A673 (cell line): ENCODE measurements around the gene ANKRD13B. TPM values are rescaled to one million over a fixed set of nuclear protein-coding genes. Genes with fewer than 3 reads are reported as not detected.

Source experiments
- BruUV-seq: library from RNA; stranded (reverse); fragments of 400-500 nt; replicated peaks from 2 replicates; lab custom pipeline; 2021; lab: Mats Ljungman, UMichigan
- CTCF ChIA-PET: fragments of 300-600 bp; sonication (Branson Sonifier 250); formaldehyde crosslinking; loops from one replicate; lab custom pipeline; 2022; ENCODE audit warnings: antibody characterized with exemption; lab: Charles Lee
- POLR2A ChIA-PET: fragments of 300-600 bp; sonication (Branson Sonifier 250); formaldehyde crosslinking; loops from one replicate; lab custom pipeline; 2022; ENCODE audit warnings: antibody characterized with exemption; ENCODE audit not compliant: low non-redundant PET; lab: Charles Lee
- DNase-seq: peaks from one replicate; pipeline ENCODE4 v3.0.0-alpha.2; 2015; ENCODE audit warnings: low spot score
- H3K27ac ChIP-seq: fragments of 200-600 bp; sonication (generic); 2 replicates; pipeline ENCODE4 v1.5.1; 2016; ENCODE audit warnings: mixed run types, low read depth, mild to moderate bottlenecking, mixed read lengths, antibody characterized with exemption, low read length; ENCODE audit not compliant: poor library complexity, severe bottlenecking
- H3K27me3 ChIP-seq: fragments of 200-600 bp; sonication (generic); replicated peaks from 2 replicates; pipeline ENCODE4 v1.6.1; 2017; ENCODE audit warnings: mixed run types, low read depth, mild to moderate bottlenecking, mixed read lengths, antibody characterized with exemption, low read length; ENCODE audit not compliant: insufficient read depth, poor library complexity
- H3K36me3 ChIP-seq: fragments of 200-600 bp; sonication (generic); 2 replicates; pipeline ENCODE4 v1.6.1; 2016; ENCODE audit warnings: mixed run types, mild to moderate bottlenecking, mixed read lengths, antibody characterized with exemption, low read length; ENCODE audit not compliant: insufficient read depth, poor library complexity, severe bottlenecking
- H3K4me1 ChIP-seq: fragments of 200-600 bp; sonication (generic); 2 replicates; pipeline ENCODE4 v1.6.1; 2017; ENCODE audit warnings: mixed run types, mild to moderate bottlenecking, mixed read lengths, antibody characterized with exemption, low read length; ENCODE audit not compliant: insufficient read depth, poor library complexity, severe bottlenecking
- H3K4me3 ChIP-seq: fragments of 200-600 bp; sonication (generic); 2 replicates; pipeline ENCODE4 v1.5.1; 2016; ENCODE audit warnings: low read depth, mixed run types, mild to moderate bottlenecking, mixed read lengths, low read length; ENCODE audit not compliant: poor library complexity, severe bottlenecking
- H3K9me3 ChIP-seq: fragments of 200-600 bp; sonication (generic); 2 replicates; pipeline ENCODE4 v1.6.1; 2016; ENCODE audit warnings: mixed run types, low read depth, mild to moderate bottlenecking, mixed read lengths, antibody characterized with exemption, low read length; ENCODE audit not compliant: poor library complexity, severe bottlenecking
- EZH2 ChIP-seq: fragments of 200-600 bp; sonication (generic); IDR thresholded peaks from 2 replicates; pipeline ENCODE4 v1.6.1; 2017; ENCODE audit warnings: borderline replicate concordance, low read depth, mild to moderate bottlenecking, mixed read lengths, antibody characterized with exemption, low read length; ENCODE audit not compliant: poor library complexity, severe bottlenecking
- intact Hi-C: fragments of 100-400 bp; cut with micrococcal nuclease; formaldehyde crosslinking; loops from one replicate; pipeline ENCODE4 v1.10.0; 2022; ENCODE audit not compliant: unreplicated experiment
- total RNA-seq: library from RNA; stranded (reverse); gene quantifications from 2 replicates; pipeline ENCODE4 v1.2.3, GENCODE V29; 2021
- TF ChIP-seq, protein P1 (sequence below): fragments of 300-800, 200-600 bp; sonication (generic); conservative IDR thresholded peaks from 2 replicates; pipeline ENCODE4 v1.5.1; 2017; ENCODE audit warnings: low read depth, mild to moderate bottlenecking, antibody characterized with exemption, low read length, moderate library complexity, mixed read lengths

Gene ANKRD13B
- total RNA-seq, 1 experiment from 2014 or later, result 81.5 TPM

DNA sequence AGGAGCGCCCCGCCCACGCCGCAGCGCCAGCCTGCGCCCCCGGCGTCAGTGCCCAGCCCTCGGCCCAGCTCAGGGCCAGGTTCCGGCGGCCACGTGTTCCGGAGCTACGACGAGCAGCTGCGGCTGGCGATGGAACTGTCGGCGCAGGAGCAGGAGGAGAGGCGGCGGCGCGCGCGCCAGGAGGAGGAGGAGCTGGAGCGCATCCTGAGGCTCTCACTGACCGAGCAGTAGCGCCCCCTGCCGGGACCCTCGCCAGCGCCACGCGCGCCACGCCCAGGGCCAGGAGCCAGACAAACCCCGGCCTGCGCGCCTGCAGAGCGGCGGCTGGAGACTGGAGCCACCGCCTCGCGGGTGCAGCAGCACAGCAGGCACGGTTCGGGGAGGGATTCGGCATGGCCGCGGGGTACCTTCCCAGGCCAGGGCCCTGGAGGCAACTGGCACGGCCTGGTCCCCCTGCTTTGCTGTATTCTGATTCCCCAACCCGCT, 20.5 kb downstream of the ANKRD13B start:
- DNase-seq, result no peak
- Histone ChIP-seq H3K27me3 (no peaks in the 10 kb centered on the region), H3K36me3 (peaks cover 27% of the 10 kb centered on the region), H3K27ac (no peak overlapping the region), H3K9me3 (no peaks in the 10 kb centered on the region), H3K4me3 (no peak overlapping the region), H3K4me1 (peaks cover 22% of the 10 kb centered on the region)
- CTCF ChIA-PET, result interaction anchor here (0.6 kb wide), 2 partner anchors 22 to 256 kb away, joined by 3 to 5 read pairs; no protein-coding TSS in a partner anchor
- BruUV-seq, result no TSS peak
- TF ChIP-seq EZH2, result no peak
- TF ChIP-seq, protein P1, sequence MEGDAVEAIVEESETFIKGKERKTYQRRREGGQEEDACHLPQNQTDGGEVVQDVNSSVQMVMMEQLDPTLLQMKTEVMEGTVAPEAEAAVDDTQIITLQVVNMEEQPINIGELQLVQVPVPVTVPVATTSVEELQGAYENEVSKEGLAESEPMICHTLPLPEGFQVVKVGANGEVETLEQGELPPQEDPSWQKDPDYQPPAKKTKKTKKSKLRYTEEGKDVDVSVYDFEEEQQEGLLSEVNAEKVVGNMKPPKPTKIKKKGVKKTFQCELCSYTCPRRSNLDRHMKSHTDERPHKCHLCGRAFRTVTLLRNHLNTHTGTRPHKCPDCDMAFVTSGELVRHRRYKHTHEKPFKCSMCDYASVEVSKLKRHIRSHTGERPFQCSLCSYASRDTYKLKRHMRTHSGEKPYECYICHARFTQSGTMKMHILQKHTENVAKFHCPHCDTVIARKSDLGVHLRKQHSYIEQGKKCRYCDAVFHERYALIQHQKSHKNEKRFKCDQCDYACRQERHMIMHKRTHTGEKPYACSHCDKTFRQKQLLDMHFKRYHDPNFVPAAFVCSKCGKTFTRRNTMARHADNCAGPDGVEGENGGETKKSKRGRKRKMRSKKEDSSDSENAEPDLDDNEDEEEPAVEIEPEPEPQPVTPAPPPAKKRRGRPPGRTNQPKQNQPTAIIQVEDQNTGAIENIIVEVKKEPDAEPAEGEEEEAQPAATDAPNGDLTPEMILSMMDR, result no peak; the same call in 1 of the 2 replicates
- intact Hi-C loops, result no loop called here
- POLR2A ChIA-PET, result interaction anchor here (0.7 kb wide), 1 partner anchor 806 kb away, joined by 3 read pairs; no protein-coding TSS in a partner anchor

DNA sequence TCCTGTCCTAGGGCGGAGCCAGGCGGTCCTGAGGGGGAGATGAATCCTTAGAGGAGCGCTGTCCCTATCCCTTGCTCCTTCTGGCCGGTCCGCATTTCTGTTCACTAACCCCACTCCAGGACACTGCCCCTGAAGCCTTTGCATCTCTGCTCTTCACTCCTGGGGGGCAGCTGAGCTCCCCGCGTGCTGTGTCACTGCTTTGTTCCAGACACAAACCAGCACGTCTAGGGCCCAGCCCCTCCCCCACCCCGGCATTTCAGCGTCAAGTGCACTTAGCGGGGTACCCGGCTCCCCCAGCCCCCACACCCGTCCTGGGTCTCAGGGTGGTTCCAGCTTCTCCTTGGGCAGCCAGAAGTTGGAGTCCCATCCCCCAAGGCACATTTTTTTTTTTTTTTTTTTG, 20.9 kb downstream of the ANKRD13B start:
- DNase-seq, result no peak
- Histone ChIP-seq H3K27me3 (no peaks in the 10 kb centered on the region), H3K36me3 (peaks cover 24% of the 10 kb centered on the region), H3K4me1 (peaks cover 22% of the 10 kb centered on the region), H3K27ac (no peak overlapping the region), H3K9me3 (no peaks in the 10 kb centered on the region), H3K4me3 (no peak overlapping the region)
- no TSS peak for BruUV-seq
- ChIA-PET POLR2A (interaction anchor here (0.7 kb wide), 1 partner anchor 805 kb away, joined by 3 read pairs; no protein-coding TSS in a partner anchor), CTCF (interaction anchor here (0.6 kb wide), 2 partner anchors 22 to 255 kb away, joined by 3 to 5 read pairs; no protein-coding TSS in a partner anchor)
- TF ChIP-seq, protein P1, result no peak
- TF ChIP-seq EZH2, result no peak
- intact Hi-C loops, result no loop called here

DNA sequence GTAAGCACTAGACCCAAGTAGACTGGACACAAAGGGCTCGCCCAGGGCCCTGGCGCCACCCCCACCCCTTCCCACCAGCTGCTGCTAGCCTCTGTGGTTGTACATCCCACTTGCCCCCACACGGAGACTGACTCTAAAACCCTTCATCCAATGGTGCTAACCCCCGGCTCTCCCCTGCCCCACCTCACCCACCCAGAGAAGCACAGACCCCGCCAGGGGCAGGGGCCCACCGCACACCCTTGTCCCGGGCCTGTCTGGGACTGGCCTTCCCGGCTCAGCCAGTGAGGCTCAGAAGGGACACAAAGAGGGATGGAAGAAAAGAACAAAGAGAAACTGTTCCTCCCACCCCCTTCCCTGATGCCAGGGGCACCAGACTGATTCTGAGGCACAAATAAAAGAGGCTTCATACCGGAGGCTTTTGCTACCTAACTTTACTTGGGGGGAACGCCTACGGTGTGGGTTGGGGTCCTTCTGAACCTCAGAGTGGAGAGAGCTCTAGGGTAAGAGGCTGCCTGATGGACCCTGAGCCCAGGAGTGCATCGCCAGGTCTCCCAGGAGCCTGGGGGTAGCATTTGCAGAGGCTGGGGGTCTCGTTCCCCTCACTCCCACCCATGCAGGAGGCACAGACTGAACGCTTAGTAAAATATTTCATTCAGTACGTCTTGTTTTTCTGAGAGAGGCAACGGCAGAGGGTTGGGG, 21.6 kb downstream of the ANKRD13B start:
- TF ChIP-seq, protein P1, result no peak
- no peak for TF ChIP-seq EZH2
- intact Hi-C loops, result loop anchor here (5.0 kb wide), 3 partner anchors 318 to 478 kb away; partner anchors contain the start of gene SSH2
- no peaks in the 10 kb centered on the region for H3K9me3 ChIP-seq
- CTCF ChIA-PET, result no interaction called here
- no peaks in the 10 kb centered on the region for H3K27me3 ChIP-seq
- TSS peak; percentile 43 for BruUV-seq
- no peak for DNase-seq
- H3K4me1 ChIP-seq, result peaks cover 26% of the 10 kb centered on the region
- H3K27ac ChIP-seq, result no peak overlapping the region
- no peak overlapping the region for H3K4me3 ChIP-seq
- POLR2A ChIA-PET, result no interaction called here
- H3K36me3 ChIP-seq, result peaks cover 24% of the 10 kb centered on the region
